GM12878 (cell line): ENCODE data around the gene THNSL1. TPM values are rescaled to one million over a fixed set of nuclear protein-coding genes. Genes with fewer than 3 reads are reported as not detected.

ENCODE experiments used
- ATAC-seq: fragments of 200-7000 bp; cut with Tn5 transposase; 3 replicates; pipeline ENCODE4 v1.9.1; 2020; ENCODE audit warnings: mild to moderate bottlenecking, moderate library complexity
- BruUV-seq: library from RNA; stranded (reverse); fragments of 400-500 nt; replicated peaks from 2 replicates; lab custom pipeline; 2021; lab: Mats Ljungman, UMichigan
- CTCF ChIA-PET: fragments of 300-600 bp; sonication (Branson Sonifier 250); formaldehyde crosslinking; extraction: SDS; loops from one replicate; lab custom pipeline; 2021; ENCODE audit warnings: inconsistent platforms; lab: Yijun Ruan, JAX
- POLR2A ChIA-PET: fragments of 350-600 bp; formaldehyde crosslinking; extraction: SDS; loops from one replicate; lab custom pipeline; 2021; ENCODE audit warnings: inconsistent platforms; lab: Charles Lee
- RAD21 ChIA-PET: fragments of 300-600 bp; sonication (Branson Sonifier 250); formaldehyde crosslinking; loops from one replicate; lab custom pipeline; 2023; ENCODE audit warnings: antibody characterized with exemption; ENCODE audit not compliant: unreplicated experiment; lab: Charles Lee
- SMC1A ChIA-PET: fragments of 300-600 bp; sonication (Branson Sonifier 250); formaldehyde crosslinking; loops from one replicate; lab custom pipeline; 2023; ENCODE audit not compliant: unreplicated experiment, uncharacterized antibody; lab: Charles Lee
- DNase-seq: peaks from one replicate; pipeline ENCODE4 v3.0.0-alpha.2; 2011; ENCODE audit warnings: low read depth, low spot score
- FAIRE-seq: peaks from 3 replicates; lab custom pipeline; 2011; peaks lifted over from hg19 to GRCh38; lab: Jason Lieb, UNC
- H2AFZ ChIP-seq: 2 replicates; pipeline ENCODE4 v1.6.0; 2011; ENCODE audit warnings: low read depth, low read length, control low read depth; ENCODE audit not compliant: control insufficient read depth
- H3K27ac ChIP-seq: 2 replicates; pipeline ENCODE4 v1.5.1; 2011; ENCODE audit warnings: control low read depth; ENCODE audit not compliant: control insufficient read depth, insufficient read depth
- H3K27me3 ChIP-seq, 2 experiments: replicated peaks in 1 of 2; 2 replicates each; pipeline versions ENCODE4 v1.6.0 to v1.6.1; 2011; ENCODE audit warnings: low read length in 1 of 2; ENCODE audit not compliant: control insufficient read depth in 2 of 2, insufficient read depth in 2 of 2
- H3K36me3 ChIP-seq, 2 experiments: 2 replicates each; pipeline ENCODE4 v1.5.1; 2011; ENCODE audit warnings: low read length in 1 of 2; ENCODE audit not compliant: control insufficient read depth in 2 of 2, insufficient read depth in 2 of 2
- H3K4me1 ChIP-seq: 2 replicates; pipeline ENCODE4 v1.6.1; 2011; ENCODE audit warnings: mild to moderate bottlenecking, low read length, moderate library complexity, mixed read lengths; ENCODE audit not compliant: control insufficient read depth, insufficient read depth
- H3K4me2 ChIP-seq: 2 replicates; pipeline ENCODE4 v1.6.0; 2011; ENCODE audit warnings: control low read depth; ENCODE audit not compliant: control insufficient read depth, insufficient read depth
- H3K4me3 ChIP-seq: fragments of 200-600 bp; sonication (generic); 2 replicates; pipeline ENCODE4 v1.5.1; 2016
- H3K79me2 ChIP-seq: 2 replicates; pipeline ENCODE4 v1.6.0; 2011; ENCODE audit warnings: low read length; ENCODE audit not compliant: control insufficient read depth, insufficient read depth
- H3K9ac ChIP-seq: 2 replicates; pipeline ENCODE4 v1.8.0; 2011; ENCODE audit warnings: low read length, control low read depth, mixed read lengths; ENCODE audit not compliant: control insufficient read depth, insufficient read depth
- H3K9me3 ChIP-seq: replicated peaks from 3 replicates; pipeline ENCODE4 v1.5.1; 2011; ENCODE audit warnings: mild to moderate bottlenecking, low read length; ENCODE audit not compliant: control insufficient read depth, insufficient read depth
- H4K20me1 ChIP-seq: 2 replicates; pipeline ENCODE4 v1.6.0; 2011; ENCODE audit not compliant: control insufficient read depth, insufficient read depth
- CBFB ChIP-seq: IDR thresholded peaks from 2 replicates; pipeline ENCODE4 v1.6.1; 2016; ENCODE audit warnings: antibody characterized with exemption, low read depth
- IKZF1 ChIP-seq: fragments of 450-650 bp; conservative IDR thresholded peaks from 2 replicates; pipeline ENCODE4 v1.6.1; 2017; ENCODE audit warnings: antibody characterized with exemption, mild to moderate bottlenecking
- KDM1A ChIP-seq: fragments of 200-600 bp; sonication (generic); IDR thresholded peaks from 2 replicates; pipeline ENCODE4 v1.6.1; 2016; ENCODE audit warnings: borderline replicate concordance
- KLF5 ChIP-seq: fragments of 450-650 bp; IDR thresholded peaks from 2 replicates; pipeline ENCODE4 v1.6.1; 2014; ENCODE audit warnings: mild to moderate bottlenecking; ENCODE audit not compliant: partially characterized antibody
- NFYA ChIP-seq: IDR thresholded peaks from 2 replicates; pipeline ENCODE4 v1.6.1; 2011; ENCODE audit warnings: low read depth, mild to moderate bottlenecking, low read length, improper control_type of control experiment, borderline replicate concordance
- PAX8 ChIP-seq: fragments of 450-650 bp; IDR thresholded peaks from 2 replicates; pipeline ENCODE4 v1.6.1; 2017; ENCODE audit warnings: mild to moderate bottlenecking, moderate library complexity
- SKIL ChIP-seq: fragments of 450-650 bp; IDR thresholded peaks from 2 replicates; pipeline ENCODE4 v1.6.1; 2017; ENCODE audit warnings: mild to moderate bottlenecking, low read depth, inconsistent platforms; ENCODE audit not compliant: poor library complexity, severe bottlenecking
- SRF ChIP-seq, 2 experiments: IDR thresholded peaks; 2 replicates each; pipeline ENCODE4 v1.6.1; 2011; ENCODE audit warnings: low read depth in 2 of 2, low read length in 2 of 2, mild to moderate bottlenecking in 1 of 2, moderate library complexity in 1 of 2
- SUZ12 ChIP-seq: fragments of 200-600 bp; sonication (generic); IDR thresholded peaks from one replicate; pipeline ENCODE4 v1.6.1; 2018; ENCODE audit warnings: antibody characterized with exemption, mild to moderate bottlenecking; ENCODE audit not compliant: unreplicated experiment
- TCF3 ChIP-seq: IDR thresholded peaks from 2 replicates; pipeline ENCODE4 v1.6.1; 2012; ENCODE audit warnings: low read depth, mild to moderate bottlenecking, low read length, borderline replicate concordance; ENCODE audit not compliant: insufficient read depth
- in situ Hi-C: fragments of 300-500 bp; cut with MboI; formaldehyde crosslinking; loops from 9 replicates; pipeline ENCODE4 v1.14.3; 2018; ENCODE audit warnings: mixed read lengths
- intact Hi-C: fragments of 100-400 bp; cut with micrococcal nuclease; formaldehyde crosslinking; loops from one replicate; pipeline ENCODE4 v1.14.2; 2022; ENCODE audit not compliant: unreplicated experiment
- polyA plus RNA-seq, 11 experiments: library from polyadenylated mRNA; depleted of rRNA in 4 of 11; unstranded in 6 of 11; stranded (reverse) in 5 of 11; fragments of >200 nt; fragmentation: Nextera tagmentation in 4 of 11; fragmentation: Illumina TruSeq in 1 of 11; extraction: Ambion mirVana in 4 of 11; extraction: Trizol in 1 of 11; gene quantifications; 1 replicate in 1 of 11; 2 replicates in 10 of 11; pipeline versions ENCODE4 v1.2.1 to v1.2.3, GENCODE V29; 2011 to 2016; ENCODE audit warnings: inconsistent platforms in 2 of 11, missing spikeins in 2 of 11, low read depth in 1 of 11
- total RNA-seq, 4 experiments: library from RNA; depleted of rRNA in 3 of 4; stranded (reverse); fragments of >200 nt in 3 of 4; fragmentation: Illumina TruSeq in 1 of 4; extraction: Trizol in 1 of 4; gene quantifications; 2 replicates each; pipeline versions ENCODE4 v1.2.1 to v1.2.3, GENCODE V29; 2013 to 2021
- TF ChIP-seq, protein P1 (sequence below): IDR thresholded peaks from 2 replicates; pipeline ENCODE4 v1.6.1; 2011; ENCODE audit warnings: low read depth, mild to moderate bottlenecking, low read length, moderate library complexity, borderline replicate concordance; ENCODE audit errors: extremely low read depth
- TF ChIP-seq, protein P2 (sequence below): fragments of 450-650 bp; IDR thresholded peaks from 2 replicates; pipeline ENCODE4 v1.6.1; 2018; ENCODE audit warnings: mild to moderate bottlenecking, low read depth, moderate library complexity; ENCODE audit not compliant: partially characterized antibody
- TF ChIP-seq, protein P3 (sequence below): fragments of 150-350 bp; IDR thresholded peaks from 2 replicates; pipeline ENCODE4 v1.6.1; 2016; ENCODE audit warnings: low read depth, low read length
- TF ChIP-seq, protein P4 (sequence below): IDR thresholded peaks from 2 replicates; pipeline ENCODE4 v1.6.1; 2012; ENCODE audit warnings: low read depth, low read length, improper control_type of control experiment

Gene THNSL1
- total and polyA plus RNA-seq, 10 of the 15 experiments (the other 5 are each of a cell fraction or from before 2014, with no cell fraction given): 4.2 to 17.5 (median 6.2) TPM

DNA sequence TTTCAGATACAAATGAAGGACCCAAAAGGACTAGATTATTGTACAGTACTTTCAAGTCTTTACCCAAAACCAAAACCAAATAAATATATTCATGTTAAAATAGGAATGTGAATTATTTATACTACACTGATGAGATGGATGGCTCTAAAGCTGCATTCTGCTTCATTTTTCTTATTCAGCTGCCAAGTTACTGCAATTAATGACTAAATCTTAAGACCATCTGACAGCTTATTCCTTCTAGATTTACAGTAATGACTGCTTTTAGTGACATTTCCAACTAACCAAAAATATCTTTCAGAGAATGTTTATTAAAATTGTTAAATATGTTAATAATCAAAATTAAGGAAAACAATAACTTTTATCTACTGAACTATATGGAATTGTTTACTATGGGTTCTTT, 21.3 kb upstream of the THNSL1 start:
- intact Hi-C loops: no loop called here
- POLR2A ChIA-PET: no interaction called here
- H3K27ac ChIP-seq: no peak overlapping the region
- no peaks in the 10 kb centered on the region for H3K9me3 ChIP-seq
- no peak for DNase-seq
- TF ChIP-seq, protein P1, sequence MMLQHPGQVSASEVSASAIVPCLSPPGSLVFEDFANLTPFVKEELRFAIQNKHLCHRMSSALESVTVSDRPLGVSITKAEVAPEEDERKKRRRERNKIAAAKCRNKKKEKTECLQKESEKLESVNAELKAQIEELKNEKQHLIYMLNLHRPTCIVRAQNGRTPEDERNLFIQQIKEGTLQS: no peak
- TF ChIP-seq, protein P2, sequence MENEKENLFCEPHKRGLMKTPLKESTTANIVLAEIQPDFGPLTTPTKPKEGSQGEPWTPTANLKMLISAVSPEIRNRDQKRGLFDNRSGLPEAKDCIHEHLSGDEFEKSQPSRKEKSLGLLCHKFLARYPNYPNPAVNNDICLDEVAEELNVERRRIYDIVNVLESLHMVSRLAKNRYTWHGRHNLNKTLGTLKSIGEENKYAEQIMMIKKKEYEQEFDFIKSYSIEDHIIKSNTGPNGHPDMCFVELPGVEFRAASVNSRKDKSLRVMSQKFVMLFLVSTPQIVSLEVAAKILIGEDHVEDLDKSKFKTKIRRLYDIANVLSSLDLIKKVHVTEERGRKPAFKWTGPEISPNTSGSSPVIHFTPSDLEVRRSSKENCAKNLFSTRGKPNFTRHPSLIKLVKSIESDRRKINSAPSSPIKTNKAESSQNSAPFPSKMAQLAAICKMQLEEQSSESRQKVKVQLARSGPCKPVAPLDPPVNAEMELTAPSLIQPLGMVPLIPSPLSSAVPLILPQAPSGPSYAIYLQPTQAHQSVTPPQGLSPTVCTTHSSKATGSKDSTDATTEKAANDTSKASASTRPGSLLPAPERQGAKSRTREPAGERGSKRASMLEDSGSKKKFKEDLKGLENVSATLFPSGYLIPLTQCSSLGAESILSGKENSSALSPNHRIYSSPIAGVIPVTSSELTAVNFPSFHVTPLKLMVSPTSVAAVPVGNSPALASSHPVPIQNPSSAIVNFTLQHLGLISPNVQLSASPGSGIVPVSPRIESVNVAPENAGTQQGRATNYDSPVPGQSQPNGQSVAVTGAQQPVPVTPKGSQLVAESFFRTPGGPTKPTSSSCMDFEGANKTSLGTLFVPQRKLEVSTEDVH: no peak
- TF ChIP-seq IKZF1 (no peak), CBFB (no peak), KDM1A (no peak), PAX8 (no peak), NFYA (no peak), SRF (IDR thresholded peaks at IDR 0.05; ENCODE audit: low read depth in 2 of 2, low read length in 2 of 2) (no peak), KLF5 (no peak), SUZ12 (no peak), TCF3 (no peak), SKIL (no peak)
- TF ChIP-seq, protein P3, sequence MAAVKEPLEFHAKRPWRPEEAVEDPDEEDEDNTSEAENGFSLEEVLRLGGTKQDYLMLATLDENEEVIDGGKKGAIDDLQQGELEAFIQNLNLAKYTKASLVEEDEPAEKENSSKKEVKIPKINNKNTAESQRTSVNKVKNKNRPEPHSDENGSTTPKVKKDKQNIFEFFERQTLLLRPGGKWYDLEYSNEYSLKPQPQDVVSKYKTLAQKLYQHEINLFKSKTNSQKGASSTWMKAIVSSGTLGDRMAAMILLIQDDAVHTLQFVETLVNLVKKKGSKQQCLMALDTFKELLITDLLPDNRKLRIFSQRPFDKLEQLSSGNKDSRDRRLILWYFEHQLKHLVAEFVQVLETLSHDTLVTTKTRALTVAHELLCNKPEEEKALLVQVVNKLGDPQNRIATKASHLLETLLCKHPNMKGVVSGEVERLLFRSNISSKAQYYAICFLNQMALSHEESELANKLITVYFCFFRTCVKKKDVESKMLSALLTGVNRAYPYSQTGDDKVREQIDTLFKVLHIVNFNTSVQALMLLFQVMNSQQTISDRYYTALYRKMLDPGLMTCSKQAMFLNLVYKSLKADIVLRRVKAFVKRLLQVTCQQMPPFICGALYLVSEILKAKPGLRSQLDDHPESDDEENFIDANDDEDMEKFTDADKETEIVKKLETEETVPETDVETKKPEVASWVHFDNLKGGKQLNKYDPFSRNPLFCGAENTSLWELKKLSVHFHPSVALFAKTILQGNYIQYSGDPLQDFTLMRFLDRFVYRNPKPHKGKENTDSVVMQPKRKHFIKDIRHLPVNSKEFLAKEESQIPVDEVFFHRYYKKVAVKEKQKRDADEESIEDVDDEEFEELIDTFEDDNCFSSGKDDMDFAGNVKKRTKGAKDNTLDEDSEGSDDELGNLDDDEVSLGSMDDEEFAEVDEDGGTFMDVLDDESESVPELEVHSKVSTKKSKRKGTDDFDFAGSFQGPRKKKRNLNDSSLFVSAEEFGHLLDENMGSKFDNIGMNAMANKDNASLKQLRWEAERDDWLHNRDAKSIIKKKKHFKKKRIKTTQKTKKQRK: no peak
- TF ChIP-seq, protein P4, sequence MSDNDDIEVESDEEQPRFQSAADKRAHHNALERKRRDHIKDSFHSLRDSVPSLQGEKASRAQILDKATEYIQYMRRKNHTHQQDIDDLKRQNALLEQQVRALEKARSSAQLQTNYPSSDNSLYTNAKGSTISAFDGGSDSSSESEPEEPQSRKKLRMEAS: no peak
- TF ChIP-seq, all 136 proteins: peak for 0
- ChIA-PET CTCF (interaction anchor here (0.9 to 1.9 kb wide), 2 partner anchors 9 to 377 kb away, joined by 4 to 7 read pairs; no protein-coding TSS in a partner anchor), SMC1A (interaction anchor here (0.6 to 1.0 kb wide), 3 partner anchors 9 to 378 kb away, joined by 3 read pairs; no protein-coding TSS in a partner anchor), RAD21 (interaction anchor here (1.0 to 1.3 kb wide), 2 partner anchors 43 to 352 kb away, joined by 3 read pairs; partner anchors contain the start of gene PRTFDC1)
- BruUV-seq: no TSS peak
- H3K9ac ChIP-seq: no peak overlapping the region
- no peaks in the 10 kb centered on the region for H3K4me1 ChIP-seq
- H2AFZ ChIP-seq: no peak overlapping the region
- H4K20me1 ChIP-seq: no peaks in the 10 kb centered on the region
- FAIRE-seq (no peak), ATAC-seq (no peak)
- H3K4me3 ChIP-seq: no peak overlapping the region
- no peaks in the 10 kb centered on the region for H3K36me3 ChIP-seq
- H3K4me2 ChIP-seq: no peak overlapping the region
- no peaks in the 10 kb centered on the region for H3K79me2 ChIP-seq
- no peaks in the 10 kb centered on the region for H3K27me3 ChIP-seq
- in situ Hi-C loops: no loop called here
